GM19455 (cell line): ENCODE results near the gene NDUFB11.

Source experiments
- ATAC-seq: cut with Tn5 transposase; IDR thresholded peaks from one replicate; pipeline ENCODE4 v1.9.1; 2021; ENCODE audit not compliant: unreplicated experiment

Gene NDUFB11

GRCh38 chrX:47144626-47145394 is at the start of gene NDUFB11, which contains the start of gene RBM10:
Gene NDUFB11 (minus strand): TSS chrX:47144702. CDS start chrX:47144679, 23 bp downstream.
Gene RBM10 (plus strand): TSS chrX:47145221. CDS start chrX:47147482, 2,261 bp downstream.
- peak; percentile 89 for ATAC-seq

- ATAC-seq: peak; percentile 55
Measured at GRCh38 chrX:47193475-47194193, 49.1 kb upstream of the NDUFB11 start, which contains the start of gene UBA1. Gene UBA1 (plus strand): TSS chrX:47193829. CDS start chrX:47198803, 4,974 bp downstream.

GRCh38 chrX:47191806-47192401 is 47.4 kb upstream of the NDUFB11 start:
- ATAC-seq: no peak

- ATAC-seq: no peak
Measured at GRCh38 chrX:47191331-47191730, 46.8 kb upstream of the NDUFB11 start.

- ATAC-seq: peak; percentile 63
Measured at GRCh38 chrX:47190445-47191269, 46.2 kb upstream of the NDUFB11 start.

- no peak for ATAC-seq
Measured at GRCh38 chrX:47189906-47190305, 45.4 kb upstream of the NDUFB11 start.

GRCh38 chrX:47187106-47187677 is 42.7 kb upstream of the NDUFB11 start:
- ATAC-seq: no peak

GRCh38 chrX:47186096-47186740 is 41.7 kb upstream of the NDUFB11 start:
- no peak for ATAC-seq

GRCh38 chrX:47185241-47185640 is 40.7 kb upstream of the NDUFB11 start:
- ATAC-seq: no peak

- ATAC-seq: no peak
Measured at GRCh38 chrX:47184486-47184885, 40.0 kb upstream of the NDUFB11 start.

GRCh38 chrX:47182106-47182700 is 37.7 kb upstream of the NDUFB11 start:
- ATAC-seq: no peak

- no peak for ATAC-seq
Measured at GRCh38 chrX:47181301-47181700, 36.8 kb upstream of the NDUFB11 start.

- ATAC-seq: no peak
Measured at GRCh38 chrX:47180346-47180745, 35.8 kb upstream of the NDUFB11 start.

- ATAC-seq: no peak
Measured at GRCh38 chrX:47179928-47180255, 35.4 kb upstream of the NDUFB11 start.

GRCh38 chrX:47179221-47179927 is 34.9 kb upstream of the NDUFB11 start:
- ATAC-seq: no peak

- ATAC-seq: no peak
Measured at GRCh38 chrX:47178337-47178736, 33.8 kb upstream of the NDUFB11 start.

- ATAC-seq: no peak
Measured at GRCh38 chrX:47177079-47177478, 32.6 kb upstream of the NDUFB11 start.

- ATAC-seq: no peak
Measured at GRCh38 chrX:47176101-47176740, 31.7 kb upstream of the NDUFB11 start.

- ATAC-seq: no peak
Measured at GRCh38 chrX:47175588-47175980, 31.1 kb upstream of the NDUFB11 start.
